ENCODE measurements around the gene AREL1. TPM values are rescaled to one million over a fixed set of nuclear protein-coding genes. Genes with fewer than 3 reads are reported as not detected.
A peak's percentile ranks its signal among the peaks of the same experiment; 100 is the strongest.

Gene AREL1
- total RNA-seq, 1 experiment from 2014 or later: 17.4 TPM

- peak; percentile 69 for DNase-seq (ENCODE audit: low read depth)
Observed at GRCh38 chr14:74612350-74613021, 100.4 kb downstream of the AREL1 start.

GRCh38 chr14:74611650-74612349 lies 101.1 kb downstream of the AREL1 start, which contains the start of gene LTBP2:
Gene LTBP2 (minus strand): TSS chr14:74612237. CDS start chr14:74611944, 293 bp downstream.
- peak; percentile 55 for DNase-seq (ENCODE audit: low read depth)

Other genes starting within 250 kb of the AREL1 start
- 358 and 402 TPM in 2 replicates for gene NPC2, start 219.8 kb downstream of the AREL1 start, total RNA-seq (2014; rRNA removed; shearing (Covaris generic))
- 32.4 and 36.1 TPM in 2 replicates for gene ISCA2, start 219.3 kb downstream of the AREL1 start, total RNA-seq (2014; rRNA removed; shearing (Covaris generic))
- 22.8 and 26.0 TPM in 2 replicates for gene LTBP2, start 100.8 kb downstream of the AREL1 start, total RNA-seq (2014; rRNA removed; shearing (Covaris generic))
- gene FCF1, start 64 bp upstream of the AREL1 start, total RNA-seq (2014; rRNA removed; shearing (Covaris generic)): 28.5 and 29.9 TPM in 2 replicates
- gene YLPM1, start 50.2 kb upstream of the AREL1 start, total RNA-seq (2014; rRNA removed; shearing (Covaris generic)): 15.7 and 17.1 TPM in 2 replicates
- gene PROX2, start 163.1 kb upstream of the AREL1 start, total RNA-seq (2014; rRNA removed; shearing (Covaris generic)): not detected in 2 replicates
- 38.2 and 45.3 TPM in 2 replicates for gene DLST, start 168.8 kb upstream of the AREL1 start, total RNA-seq (2014; rRNA removed; shearing (Covaris generic))
- gene RPS6KL1, start 210.2 kb upstream of the AREL1 start, total RNA-seq (2014; rRNA removed; shearing (Covaris generic)): 2.0 and 3.6 TPM in 2 replicates
- gene PGF, start 242.5 kb upstream of the AREL1 start, total RNA-seq (2014; rRNA removed; shearing (Covaris generic)): 0.36 and 0.98 TPM in 2 replicates

All from RPMI7951 (cell line).